Stimulated activated CD8-positive, alpha-beta memory T cell treated with anti-CD3 and anti-CD28 coated beads, Interleukin-12 subunit alpha, Interleukin-12 subunit beta, amount 100 ng/mL, for 4 hours (primary cell): ENCODE results near the gene BRAT1.
A peak's percentile ranks its signal among the peaks of the same experiment; 100 is the strongest.

Experiments
- DNase-seq: peaks from one replicate; pipeline ENCODE4 v3.0.0-alpha.2; 2020; ENCODE audit warnings: low read depth

The BRAT1 gene

GRCh38 chr7:2523461-2523936 is 31.8 kb downstream of the BRAT1 start:
- DNase-seq = no peak

GRCh38 chr7:2522780-2523433 is 32.4 kb downstream of the BRAT1 start:
- no peak for DNase-seq

GRCh38 chr7:2521952-2522591 is 33.3 kb downstream of the BRAT1 start:
- peak; percentile 65 for DNase-seq

GRCh38 chr7:2521341-2521745 is 34.0 kb downstream of the BRAT1 start:
- no peak for DNase-seq

GRCh38 chr7:2520761-2521290 is 34.5 kb downstream of the BRAT1 start:
- no peak for DNase-seq

GRCh38 chr7:2520131-2520760 is 35.1 kb downstream of the BRAT1 start:
- no peak for DNase-seq

- DNase-seq = peak; percentile 82
These were observed 36.0 kb downstream of the BRAT1 start, which contains the start of gene LFNG for GRCh38 chr7:2519119-2519930. Gene LFNG (plus strand): TSS chr7:2519774. CDS start chr7:2519862, 88 bp downstream.

GRCh38 chr7:2518737-2519118 is 36.6 kb downstream of the BRAT1 start:
- DNase-seq = no peak

GRCh38 chr7:2517678-2518507 is 37.4 kb downstream of the BRAT1 start:
- DNase-seq = no peak

- DNase-seq = no peak
These were observed 38.3 kb downstream of the BRAT1 start for GRCh38 chr7:2517026-2517425.

GRCh38 chr7:2516194-2516555 is 39.1 kb downstream of the BRAT1 start:
- DNase-seq = no peak

- DNase-seq = no peak
These were observed 39.7 kb downstream of the BRAT1 start for GRCh38 chr7:2515424-2516193.

GRCh38 chr7:2514473-2515423 is 40.6 kb downstream of the BRAT1 start:
- no peak for DNase-seq

GRCh38 chr7:2513702-2514101 is 41.6 kb downstream of the BRAT1 start:
- no peak for DNase-seq

GRCh38 chr7:2512713-2513112 is 42.6 kb downstream of the BRAT1 start:
- DNase-seq = no peak

GRCh38 chr7:2512179-2512661 is 43.1 kb downstream of the BRAT1 start:
- no peak for DNase-seq

- no peak for DNase-seq
These were observed 43.6 kb downstream of the BRAT1 start for GRCh38 chr7:2511769-2512168.

- peak; percentile 49 for DNase-seq
These were observed 44.2 kb downstream of the BRAT1 start for GRCh38 chr7:2510909-2511768.
